H1 (cell line): ENCODE data around the gene IRAK1BP1. TPM values are rescaled to one million over a fixed set of nuclear protein-coding genes. Genes with fewer than 3 reads are reported as not detected.

Experiments
- CTCF ChIA-PET: fragments of 300-600 bp; sonication (Branson Sonifier 250); formaldehyde crosslinking; loops from one replicate; lab custom pipeline; 2021; ENCODE audit not compliant: partially characterized antibody; lab: Charles Lee
- POLR2A ChIA-PET: fragments of 300-600 bp; sonication (Branson Sonifier 250); formaldehyde crosslinking; loops from one replicate; lab custom pipeline; 2021; ENCODE audit warnings: inconsistent platforms; ENCODE audit not compliant: partially characterized antibody; lab: Charles Lee
- DNase-seq, 2 experiments: peaks; one replicate each; pipeline versions ENCODE4 v3.0.0 to v3.0.0-alpha.2; 2010 to 2022; ENCODE audit warnings: low spot score in 2 of 2, low read depth in 1 of 2, mixed read lengths in 1 of 2
- FAIRE-seq: peaks from 2 replicates; lab custom pipeline; 2011; peaks lifted over from hg19 to GRCh38; lab: Jason Lieb, UNC
- H2AFZ ChIP-seq: 2 replicates; pipeline ENCODE4 v1.8.1; 2012; ENCODE audit warnings: low read length, inconsistent platforms
- H2AK5ac ChIP-seq: 2 replicates; pipeline ENCODE4 v1.6.1; 2013; ENCODE audit warnings: low read depth, low read length
- H2BK120ac ChIP-seq: replicated peaks from 2 replicates; pipeline ENCODE3; 2013; ENCODE audit warnings: low read depth, low read length, inconsistent platforms
- H2BK12ac ChIP-seq: 2 replicates; pipeline ENCODE4 v1.6.1; 2013; ENCODE audit warnings: low read depth, low read length
- H2BK15ac ChIP-seq: 2 replicates; pipeline ENCODE4 v1.6.1; 2013; ENCODE audit warnings: low read length
- H2BK20ac ChIP-seq: 2 replicates; pipeline ENCODE4 v1.6.1; 2013; ENCODE audit warnings: low read length
- H2BK5ac ChIP-seq: 2 replicates; pipeline ENCODE4 v1.6.1; 2013; ENCODE audit warnings: low read depth, low read length
- H3K14ac ChIP-seq: 2 replicates; pipeline ENCODE4 v1.6.1; 2013; ENCODE audit warnings: inconsistent platforms; ENCODE audit not compliant: insufficient read length
- H3K18ac ChIP-seq: 2 replicates; pipeline ENCODE4 v1.6.1; 2013; ENCODE audit warnings: low read length; ENCODE audit errors: extremely low read depth
- H3K23ac ChIP-seq: 2 replicates; pipeline ENCODE4 v1.6.1; 2013; ENCODE audit warnings: inconsistent platforms; ENCODE audit not compliant: insufficient read length
- H3K23me2 ChIP-seq: 2 replicates; pipeline ENCODE4 v1.6.1; 2013; ENCODE audit warnings: low read depth, low read length
- H3K27ac ChIP-seq: 2 replicates; pipeline ENCODE4 v1.6.1; 2011; ENCODE audit warnings: low read depth, low read length, inconsistent platforms
- H3K27me3 ChIP-seq, 4 experiments: replicated peaks in 1 of 4; 1 replicate in 1 of 4; 2 replicates in 3 of 4; pipeline versions ENCODE4 v1.6.1 to v1.8.1; 2011 to 2013; ENCODE audit warnings: low read length in 3 of 4, mild to moderate bottlenecking in 3 of 4, inconsistent platforms in 2 of 4, mixed read lengths in 2 of 4, moderate library complexity in 1 of 4; ENCODE audit not compliant: control insufficient read depth in 3 of 4, insufficient read depth in 3 of 4; ENCODE audit errors: extremely low read depth in 1 of 4
- H3K36me3 ChIP-seq, 4 experiments: 2 replicates each; pipeline versions ENCODE4 v1.6.1 to v1.8.1; 2011 to 2013; ENCODE audit warnings: mild to moderate bottlenecking in 4 of 4, low read length in 3 of 4, moderate library complexity in 2 of 4, control low read depth in 1 of 4, inconsistent platforms in 1 of 4; ENCODE audit not compliant: insufficient read depth in 4 of 4, control insufficient read depth in 2 of 4
- H3K4ac ChIP-seq: replicated peaks from 2 replicates; pipeline ENCODE3; 2013; ENCODE audit warnings: low read length, low read depth, mixed read lengths, inconsistent platforms; ENCODE audit not compliant: insufficient read length
- H3K4me1 ChIP-seq, 4 experiments: replicated peaks in 1 of 4; 1 replicate in 1 of 4; 2 replicates in 3 of 4; pipeline versions ENCODE4 v1.6.1 to v1.8.1; 2011 to 2013; ENCODE audit warnings: low read length in 3 of 4, inconsistent platforms in 2 of 4, mixed read lengths in 1 of 4; ENCODE audit not compliant: insufficient read depth in 4 of 4, control insufficient read depth in 3 of 4
- H3K4me2 ChIP-seq, 2 experiments: 2 replicates each; pipeline versions ENCODE4 v1.6.1 to v1.8.1; 2011 to 2013; ENCODE audit warnings: low read depth in 2 of 2, low read length in 2 of 2, control low read depth in 1 of 2, inconsistent platforms in 1 of 2, mild to moderate bottlenecking in 1 of 2; ENCODE audit not compliant: insufficient read depth in 1 of 2
- H3K4me3 ChIP-seq, 4 experiments: fragments of 200-600, 300-600 bp in 1 of 4; sonication (generic), shearing (Covaris generic), sonication (Bioruptor Twin) in 1 of 4; 2 replicates each; pipeline versions ENCODE4 v1.5.1 to v1.8.1; 2011 to 2016; ENCODE audit warnings: low read length in 4 of 4, low read depth in 3 of 4, control low read depth in 2 of 4, inconsistent platforms in 2 of 4, mild to moderate bottlenecking in 2 of 4, mixed read lengths in 1 of 4, moderate library complexity in 1 of 4; ENCODE audit not compliant: insufficient read depth in 2 of 4; ENCODE audit errors: extremely low read depth in 1 of 4
- H3K56ac ChIP-seq: replicated peaks from 2 replicates; pipeline ENCODE3; 2013; ENCODE audit warnings: low read depth, mild to moderate bottlenecking, mixed read lengths, low read length, inconsistent platforms; ENCODE audit not compliant: insufficient read length
- H3K79me1 ChIP-seq: 2 replicates; pipeline ENCODE4 v1.6.1; 2013; ENCODE audit warnings: low read depth, low read length, control low read depth
- H3K79me2 ChIP-seq, 2 experiments: 2 replicates each; pipeline versions ENCODE4 v1.6.1 to v1.8.1; 2012 to 2013; ENCODE audit warnings: low read length in 2 of 2, mild to moderate bottlenecking in 2 of 2, inconsistent platforms in 1 of 2; ENCODE audit not compliant: insufficient read depth in 2 of 2, control insufficient read depth in 1 of 2
- H3K9ac ChIP-seq, 4 experiments: replicated peaks in 1 of 4; 1 replicate in 1 of 4; 2 replicates in 3 of 4; pipeline versions ENCODE4 v1.6.1 to v1.8.1; 2011 to 2013; ENCODE audit warnings: low read depth in 3 of 4, low read length in 3 of 4, control low read depth in 2 of 4, mild to moderate bottlenecking in 2 of 4, moderate library complexity in 2 of 4, inconsistent platforms in 1 of 4; ENCODE audit errors: extremely low read depth in 1 of 4
- H3K9me3 ChIP-seq, 2 experiments: 2 replicates each; pipeline versions ENCODE4 v1.6.1 to v1.8.1; 2012 to 2013; ENCODE audit warnings: mild to moderate bottlenecking in 2 of 2, moderate library complexity in 2 of 2, control low read depth in 1 of 2, inconsistent platforms in 1 of 2, low read depth in 1 of 2, low read length in 1 of 2, mixed read lengths in 1 of 2; ENCODE audit not compliant: insufficient read depth in 2 of 2
- H4K20me1 ChIP-seq, 2 experiments: replicated peaks in 1 of 2; 2 replicates each; pipeline versions ENCODE3 to v1.8.1; 2011 to 2013; ENCODE audit warnings: inconsistent platforms in 2 of 2, low read length in 2 of 2, mild to moderate bottlenecking in 1 of 2; ENCODE audit not compliant: insufficient read depth in 2 of 2, control insufficient read depth in 1 of 2
- H4K5ac ChIP-seq: 2 replicates; pipeline ENCODE4 v1.6.1; 2013; ENCODE audit warnings: low read length, low read depth, mixed read lengths, inconsistent platforms; ENCODE audit not compliant: insufficient read length
- H4K8ac ChIP-seq: 2 replicates; pipeline ENCODE4 v1.8.0; 2013; ENCODE audit warnings: mild to moderate bottlenecking, moderate library complexity, low read length, inconsistent platforms; ENCODE audit not compliant: insufficient read depth; ENCODE audit errors: extremely low read depth
- H4K91ac ChIP-seq: replicated peaks from 2 replicates; pipeline ENCODE3; 2013; ENCODE audit warnings: low read length, mixed read lengths, inconsistent platforms; ENCODE audit not compliant: insufficient read length
- SP1 ChIP-seq: IDR thresholded peaks from 2 replicates; pipeline ENCODE4 v1.6.1; 2011; ENCODE audit warnings: low read depth, low read length
- polyA plus RNA-seq, 7 experiments: library from polyadenylated mRNA; depleted of rRNA in 3 of 7; stranded (reverse) in 5 of 7; unstranded in 2 of 7; fragments of >200 nt in 5 of 7; fragments of 200-250 nt in 2 of 7; gene quantifications; 1 replicate in 5 of 7; 2 replicates in 1 of 7; 4 replicates in 1 of 7; pipeline versions ENCODE4 v1.2.1 to v1.2.3, GENCODE V29; 2011 to 2013; ENCODE audit warnings: missing spikeins in 2 of 7, mixed read lengths in 2 of 7
- total RNA-seq: library from RNA; stranded (reverse); fragmentation: NEBNext Ultra II Directional; extraction: Animal tissue kit (Norgen Biotek cat#: 25700); gene quantifications from 2 replicates; pipeline ENCODE4 v1.2.1, GENCODE V29; 2021

The IRAK1BP1 gene
- total and polyA plus RNA-seq, 2 of the 8 experiments (the other 6 are each of a cell fraction or from before 2014, with no cell fraction given), result 3.7 to 4.7 TPM

- peaks cover 0 to 9% (median 4%) of the 10 kb centered on the region in 4 experiments; a peak in 4 of 7 replicates for H3K4me1 ChIP-seq
- no peaks in the 10 kb centered on the region for H3K79me1 ChIP-seq
- no peak overlapping the region for H2BK5ac ChIP-seq
- DNase-seq (no peak), FAIRE-seq (no peak)
- CTCF ChIA-PET, result interaction anchor here (1.0 to 1.3 kb wide), 2 partner anchors 21 to 29 kb away, joined by 3 read pairs; no protein-coding TSS in a partner anchor
- no peaks in the 10 kb centered on the region for H3K23me2 ChIP-seq
- no peak overlapping the region for H3K56ac ChIP-seq
- H3K36me3 ChIP-seq, result no peaks in the 10 kb centered on the region
- no peak overlapping the region for H3K18ac ChIP-seq
- no peak overlapping the region for H3K4me3 ChIP-seq
- no peaks in the 10 kb centered on the region for H3K79me2 ChIP-seq
- H2BK120ac ChIP-seq, result no peak overlapping the region
- H2BK15ac ChIP-seq, result no peak overlapping the region
- no peak overlapping the region for H3K9ac ChIP-seq
- H3K4me2 ChIP-seq, result no peak overlapping the region
- H4K20me1 ChIP-seq, result no peaks in the 10 kb centered on the region
- H2AK5ac ChIP-seq, result no peak overlapping the region
- H3K23ac ChIP-seq, result no peak overlapping the region
- no peak overlapping the region for H3K14ac ChIP-seq
- no peak overlapping the region for H4K91ac ChIP-seq
- no peak overlapping the region for H3K4ac ChIP-seq
- H3K9me3 ChIP-seq, result no peaks in the 10 kb centered on the region
- H4K8ac ChIP-seq, result no peak overlapping the region
- no peak overlapping the region for H2BK20ac ChIP-seq
- POLR2A ChIA-PET, result interaction anchor here (0.6 kb wide), 1 partner anchor 8 kb away, joined by 4 read pairs; no protein-coding TSS in a partner anchor
- no peak overlapping the region for H2AFZ ChIP-seq
- H2BK12ac ChIP-seq, result no peak overlapping the region
- H4K5ac ChIP-seq, result no peak overlapping the region
- no peak overlapping the region for H3K27ac ChIP-seq
- H3K27me3 ChIP-seq, result no peaks in the 10 kb centered on the region
- no peak for TF ChIP-seq SP1
Observed at GRCh38 chr6:78841111-78841510, 26.2 kb upstream of the IRAK1BP1 start.
